Ovary (tissue), 9 donors: ENCODE measurements around the gene KCNK13. TPM values are rescaled to one million over a fixed set of nuclear protein-coding genes. Genes with fewer than 3 reads are reported as not detected.

Experiments
- DNase-seq, 5 donors: peaks; one replicate each; pipeline ENCODE4 v3.0.0-alpha.2; 2019 to 2020
- H3K27ac ChIP-seq, 2 donors: fragments of 200-600 bp; one replicate each; pipeline versions ENCODE4 v1.5.1 to v1.8.0; 2019 to 2022
- H3K27me3 ChIP-seq: fragments of 200-600 bp; one replicate; pipeline ENCODE4 v1.8.0; 2022
- H3K36me3 ChIP-seq: fragments of 200-600 bp; sonication (generic); one replicate; pipeline ENCODE4 v1.5.1; 2019
- H3K4me1 ChIP-seq: one replicate; pipeline ENCODE4 v1.8.1; 2013; ENCODE audit warnings: mild to moderate bottlenecking, moderate library complexity; ENCODE audit not compliant: insufficient read depth
- H3K4me3 ChIP-seq: fragments of 200-600 bp; sonication (generic); one replicate; pipeline ENCODE4 v1.5.1; 2017
- H3K9me3 ChIP-seq, 2 donors: fragments of 200-600 bp in 1 of 2; sonication (generic) in 1 of 2; one replicate each; pipeline versions ENCODE4 v1.5.1 to v1.8.1; 2013 to 2019; ENCODE audit warnings: mild to moderate bottlenecking in 1 of 2, moderate library complexity in 1 of 2
- CTCF ChIP-seq, 3 donors: fragments of 450-650 bp in 2 of 3; fragments of 200-600 bp in 1 of 3; IDR thresholded peaks; one replicate each; pipeline versions ENCODE4 v1.5.1 to v1.8.0; 2016 to 2022; ENCODE audit warnings: antibody characterized with exemption in 3 of 3, mild to moderate bottlenecking in 1 of 3
- EP300 ChIP-seq: sonication (generic); formaldehyde crosslinking; IDR thresholded peaks from one replicate; pipeline ENCODE4 v1.6.1; 2017; ENCODE audit warnings: antibody characterized with exemption
- POLR2A ChIP-seq: fragments of 450-650 bp; IDR thresholded peaks from one replicate; pipeline ENCODE4 v1.6.1; 2017; ENCODE audit warnings: antibody characterized with exemption, mild to moderate bottlenecking, moderate library complexity
- WGBS, 3 donors: extraction: QIAGEN DNeasy Blood & Tissue Kit in 1 of 3; methylation state at CpG; one replicate each; pipeline versions ENCODE4 v1.1.5 to v1.1.7; 2013 to 2017; 5-methylcytosine and 5-hydroxymethylcytosine counted together
- intact Hi-C, 4 donors: fragments of 100-400 bp; cut with DNase I; formaldehyde crosslinking; loops; one replicate each; pipeline versions ENCODE4 v1.11.0 to v1.15.1; 2022 to 2023
- polyA plus RNA-seq, 2 donors: library from polyadenylated mRNA; stranded (reverse); fragments of 200-250 nt in 1 of 2; fragments of 350-450 nt in 1 of 2; fragmentation: Illumina TruSeq in 1 of 2; extraction: RNeasy Lipid Tissue Mini Kit (QIAGEN cat#74804) in 1 of 2; gene quantifications; one replicate each; pipeline ENCODE4 v1.2.3, GENCODE V29; 2013 to 2014
- total RNA-seq, 7 donors: library from RNA; depleted of rRNA in 2 of 7; stranded (reverse); fragments of >200 nt in 2 of 7; fragmentation: NEBNext Ultra II Directional in 3 of 7; extraction: Animal tissue kit (Norgen Biotek cat#: 25700) in 3 of 7; gene quantifications; one replicate each; pipeline versions ENCODE4 v1.1.0 to v1.2.4, GENCODE V29; 2016 to 2023
- donor health status: DM: no; HTN: no; CAD: no; lungs with moderate emphysema.
- donor health status: DM: no; HTN: no; CAD: no.
- donor health status: Bipolar disorder and iron deficiency.
- donor health status: DM: yes; HTN: yes; CAD: no.
- donor health status: DM: no; HTN: no; CAD: no.
- donor health status: DM: yes; HTN: yes; CAD: no.

Gene KCNK13
- total and polyA plus RNA-seq, 9 donors, result 0.13 to 0.80 (median 0.28) TPM; not detected in 2

GRCh38 chr14:90049390-90049789, 12.4 kb upstream of the KCNK13 start:
- DNase-seq, result no peak
- TF ChIP-seq POLR2A (no peak), EP300 (no peak)
- Histone ChIP-seq H3K4me3 (no peak overlapping the region), H3K27ac (no peak overlapping the region), H3K27me3 (no peaks in the 10 kb centered on the region), H3K9me3 (no peaks in the 10 kb centered on the region), H3K36me3 (no peaks in the 10 kb centered on the region), H3K4me1 (no peaks in the 10 kb centered on the region)
- intact Hi-C loops, result no loop called here
- 66 to 71% (median 68%) methylated on average over 3 of the region's 3 CpGs for WGBS, 3 donors

GRCh38 chr14:90050271-90050670, 11.5 kb upstream of the KCNK13 start:
- 93 to 98% (median 97%) methylated on average over 4 of the region's 4 CpGs for WGBS, 3 donors
- intact Hi-C loops, result no loop called here
- no peak for DNase-seq
- Histone ChIP-seq H3K4me1 (no peaks in the 10 kb centered on the region), H3K9me3 (no peaks in the 10 kb centered on the region), H3K4me3 (no peak overlapping the region), H3K27ac (no peak overlapping the region), H3K27me3 (no peaks in the 10 kb centered on the region), H3K36me3 (no peaks in the 10 kb centered on the region)
- TF ChIP-seq EP300 (no peak), POLR2A (no peak), CTCF (IDR thresholded peaks at IDR 0.05) (no peak)

GRCh38 chr14:90053044-90053443, 8.8 kb upstream of the KCNK13 start:
- no peak for DNase-seq
- H3K4me3 ChIP-seq, result no peak overlapping the region
- intact Hi-C loops, result no loop called here
- no peak overlapping the region for H3K27ac ChIP-seq
- TF ChIP-seq POLR2A, result no peak
- no peak for TF ChIP-seq CTCF (IDR thresholded peaks at IDR 0.05)
- TF ChIP-seq EP300, result no peak
- 53 to 57% (median 54%) methylated on average over 2 of the region's 2 CpGs for WGBS, 3 donors
- H3K4me1 ChIP-seq, result no peaks in the 10 kb centered on the region
- no peaks in the 10 kb centered on the region for H3K9me3 ChIP-seq
- no peaks in the 10 kb centered on the region for H3K27me3 ChIP-seq
- no peaks in the 10 kb centered on the region for H3K36me3 ChIP-seq

GRCh38 chr14:90054803-90055202, 7.0 kb upstream of the KCNK13 start:
- Histone ChIP-seq H3K36me3 (no peaks in the 10 kb centered on the region), H3K27me3 (no peaks in the 10 kb centered on the region), H3K9me3 (no peaks in the 10 kb centered on the region), H3K4me1 (no peaks in the 10 kb centered on the region), H3K27ac (no peak overlapping the region), H3K4me3 (no peak overlapping the region)
- no peak for DNase-seq
- TF ChIP-seq CTCF (IDR thresholded peaks at IDR 0.05) (no peak), EP300 (no peak), POLR2A (no peak)
- intact Hi-C loops, result no loop called here
- 71 to 89% (median 80%) methylated on average over 1 of the region's 1 CpG for whole genome bisulfite sequencing, 3 donors

GRCh38 chr14:90056826-90057225, 5.0 kb upstream of the KCNK13 start:
- H3K27ac ChIP-seq, result no peak overlapping the region
- H3K4me3 ChIP-seq, result no peak overlapping the region
- TF ChIP-seq EP300, result no peak
- no peak for TF ChIP-seq CTCF (IDR thresholded peaks at IDR 0.05)
- no peak for TF ChIP-seq POLR2A
- no peaks in the 10 kb centered on the region for H3K36me3 ChIP-seq
- H3K4me1 ChIP-seq, result peaks cover 11% of the 10 kb centered on the region
- no peak for DNase-seq
- WGBS, 3 donors, result 43 to 49% (median 48%) methylated on average over 8 of the region's 8 CpGs
- no peaks in the 10 kb centered on the region for H3K27me3 ChIP-seq
- intact Hi-C loops, result no loop called here
- no peaks in the 10 kb centered on the region for H3K9me3 ChIP-seq
